Endothelial cell (in vitro differentiated cells): ENCODE results near the gene SEMA4D. TPM values are rescaled to one million over a fixed set of nuclear protein-coding genes. Genes with fewer than 3 reads are reported as not detected.

ENCODE experiments used
- DNase-seq: peaks from one replicate; pipeline ENCODE4 v3.0.0; 2021; ENCODE audit warnings: low spot score
- H3K27ac Mint-ChIP-seq: one replicate; pipeline ENCODE4 v1.8.0; 2021; ENCODE audit warnings: mixed read lengths, inconsistent platforms; ENCODE audit not compliant: unreplicated experiment
- H3K27me3 Mint-ChIP-seq: one replicate; pipeline ENCODE4 v1.8.0; 2021; ENCODE audit warnings: mild to moderate bottlenecking, moderate library complexity, mixed read lengths, inconsistent platforms; ENCODE audit not compliant: unreplicated experiment
- H3K36me3 Mint-ChIP-seq: one replicate; pipeline ENCODE4 v1.8.0; 2021; ENCODE audit warnings: mild to moderate bottlenecking, low read depth, mixed read lengths, inconsistent platforms; ENCODE audit not compliant: unreplicated experiment
- H3K4me1 Mint-ChIP-seq: one replicate; pipeline ENCODE4 v1.8.0; 2021; ENCODE audit warnings: mild to moderate bottlenecking, mixed read lengths, inconsistent platforms; ENCODE audit not compliant: unreplicated experiment
- H3K4me3 Mint-ChIP-seq: one replicate; pipeline ENCODE4 v1.8.0; 2021; ENCODE audit warnings: mild to moderate bottlenecking, mixed read lengths, inconsistent platforms; ENCODE audit not compliant: unreplicated experiment
- H3K9me3 Mint-ChIP-seq: one replicate; pipeline ENCODE4 v1.8.0; 2021; ENCODE audit warnings: mixed read lengths, inconsistent platforms; ENCODE audit not compliant: unreplicated experiment
- total RNA-seq: library from RNA; stranded (reverse); fragmentation: NEBNext Ultra II Directional; extraction: Animal tissue kit (Norgen Biotek cat#: 25700); gene quantifications from one replicate; pipeline ENCODE4 v1.2.1, GENCODE V29; 2021; ENCODE audit not compliant: unreplicated experiment
- TF ChIP-seq, protein P1 (sequence below): fragments of 200-600 bp; sonication (generic); IDR thresholded peaks from one replicate; pipeline ENCODE4 v1.5.0; 2021; ENCODE audit warnings: antibody characterized with exemption; ENCODE audit not compliant: unreplicated experiment

The SEMA4D gene
- total RNA-seq, 1 donor from 2014 or later, result 14.8 TPM

DNA sequence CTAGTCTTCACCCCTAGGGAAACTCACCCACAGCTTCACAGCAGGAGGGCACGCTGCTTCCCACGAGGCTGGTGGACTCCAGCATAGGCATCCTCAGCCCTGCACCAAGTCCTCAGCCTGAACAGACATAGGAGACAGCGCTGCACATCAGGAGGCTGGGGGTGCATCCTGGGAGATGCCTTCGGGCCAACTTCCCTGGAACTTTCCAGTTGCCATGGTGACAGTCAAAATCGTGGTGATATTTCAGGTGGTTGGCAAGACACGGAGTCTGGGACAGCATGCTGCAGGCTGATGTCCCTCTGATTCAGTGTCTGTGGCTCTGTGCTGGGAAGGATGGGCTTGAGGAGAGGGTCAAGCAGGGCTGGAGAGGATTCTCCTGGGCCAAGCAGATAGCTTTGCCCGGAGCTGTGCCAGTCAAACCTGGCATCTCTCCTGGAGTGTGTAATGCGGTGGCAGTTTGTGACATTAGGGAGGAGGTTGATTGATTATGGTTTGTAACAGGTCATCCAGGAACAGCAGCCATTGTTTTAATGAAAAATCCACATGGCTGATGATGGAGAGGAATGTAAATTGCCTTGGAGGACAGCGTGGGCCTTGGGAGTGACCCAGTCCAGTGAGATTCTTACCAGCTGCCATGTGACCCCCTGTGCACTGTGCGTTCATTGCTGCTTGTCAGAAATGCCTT, 35.6 kb upstream of the SEMA4D start:
- TF ChIP-seq, protein P1, sequence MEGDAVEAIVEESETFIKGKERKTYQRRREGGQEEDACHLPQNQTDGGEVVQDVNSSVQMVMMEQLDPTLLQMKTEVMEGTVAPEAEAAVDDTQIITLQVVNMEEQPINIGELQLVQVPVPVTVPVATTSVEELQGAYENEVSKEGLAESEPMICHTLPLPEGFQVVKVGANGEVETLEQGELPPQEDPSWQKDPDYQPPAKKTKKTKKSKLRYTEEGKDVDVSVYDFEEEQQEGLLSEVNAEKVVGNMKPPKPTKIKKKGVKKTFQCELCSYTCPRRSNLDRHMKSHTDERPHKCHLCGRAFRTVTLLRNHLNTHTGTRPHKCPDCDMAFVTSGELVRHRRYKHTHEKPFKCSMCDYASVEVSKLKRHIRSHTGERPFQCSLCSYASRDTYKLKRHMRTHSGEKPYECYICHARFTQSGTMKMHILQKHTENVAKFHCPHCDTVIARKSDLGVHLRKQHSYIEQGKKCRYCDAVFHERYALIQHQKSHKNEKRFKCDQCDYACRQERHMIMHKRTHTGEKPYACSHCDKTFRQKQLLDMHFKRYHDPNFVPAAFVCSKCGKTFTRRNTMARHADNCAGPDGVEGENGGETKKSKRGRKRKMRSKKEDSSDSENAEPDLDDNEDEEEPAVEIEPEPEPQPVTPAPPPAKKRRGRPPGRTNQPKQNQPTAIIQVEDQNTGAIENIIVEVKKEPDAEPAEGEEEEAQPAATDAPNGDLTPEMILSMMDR, result no peak
- DNase-seq, result no peak
- Mint-ChIP-seq H3K9me3 (no peaks in the 10 kb centered on the region), H3K27ac (peak overlapping the region; percentile 25), H3K4me3 (no peak overlapping the region), H3K36me3 (no peaks in the 10 kb centered on the region), H3K27me3 (peaks cover 3% of the 10 kb centered on the region), H3K4me1 (peaks cover 6% of the 10 kb centered on the region)

- H3K27me3 Mint-ChIP-seq, result peaks cover 3% of the 10 kb centered on the region
- TF ChIP-seq, protein P1, result no peak
- no peak overlapping the region for H3K27ac Mint-ChIP-seq
- peaks cover 6% of the 10 kb centered on the region for H3K4me1 Mint-ChIP-seq
- H3K36me3 Mint-ChIP-seq, result no peaks in the 10 kb centered on the region
- DNase-seq, result no peak
- no peaks in the 10 kb centered on the region for H3K9me3 Mint-ChIP-seq
- H3K4me3 Mint-ChIP-seq, result no peak overlapping the region
These were observed 35.0 kb upstream of the SEMA4D start for GRCh38 chr9:89532944-89533343.

DNA sequence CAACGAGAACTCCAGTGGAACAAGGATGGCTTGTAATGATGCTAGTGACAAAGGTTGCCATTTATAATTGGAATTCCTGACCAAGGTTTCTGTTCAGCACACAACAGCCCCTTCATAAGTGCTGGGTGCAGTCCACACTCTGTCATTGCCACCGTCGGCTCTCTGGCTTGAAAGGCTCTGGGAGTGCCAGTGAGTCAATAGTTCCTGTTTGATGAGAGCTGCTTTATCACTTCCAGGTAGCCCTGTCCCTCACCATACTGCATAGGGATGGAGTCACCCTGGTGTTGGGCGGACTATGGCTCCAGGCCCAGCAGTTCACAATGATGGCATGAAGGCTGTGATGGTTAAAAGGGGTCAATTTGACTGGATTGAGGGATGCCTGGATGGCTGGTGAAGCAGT, 34.6 kb upstream of the SEMA4D start:
- no peaks in the 10 kb centered on the region for H3K9me3 Mint-ChIP-seq
- H3K27ac Mint-ChIP-seq, result no peak overlapping the region
- H3K27me3 Mint-ChIP-seq, result peaks cover 3% of the 10 kb centered on the region
- peaks cover 6% of the 10 kb centered on the region for H3K4me1 Mint-ChIP-seq
- H3K36me3 Mint-ChIP-seq, result no peaks in the 10 kb centered on the region
- TF ChIP-seq, protein P1, result no peak
- no peak for DNase-seq
- no peak overlapping the region for H3K4me3 Mint-ChIP-seq

DNA sequence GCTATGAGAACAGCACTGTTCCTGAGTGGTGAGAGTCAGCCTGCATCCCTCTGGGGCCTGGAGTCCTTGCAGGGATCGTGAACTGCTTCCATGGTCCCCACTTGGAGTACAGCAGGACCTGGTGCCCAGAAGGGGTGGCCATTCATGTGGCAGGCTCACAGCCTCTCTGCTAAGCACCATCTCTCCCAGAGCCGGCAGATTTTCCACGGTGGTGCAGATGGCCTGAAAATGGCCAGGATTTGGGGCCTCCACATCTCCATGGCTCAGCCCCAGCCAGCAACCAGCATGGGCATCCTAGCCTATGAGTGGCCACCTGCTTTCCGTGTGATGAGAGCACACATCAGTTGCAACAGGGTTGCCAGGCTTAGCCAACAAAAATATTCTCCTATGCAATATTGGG, 33.9 kb upstream of the SEMA4D start:
- Mint-ChIP-seq H3K4me1 (peaks cover 6% of the 10 kb centered on the region), H3K9me3 (no peaks in the 10 kb centered on the region), H3K36me3 (no peaks in the 10 kb centered on the region), H3K27me3 (peaks cover 3% of the 10 kb centered on the region), H3K27ac (no peak overlapping the region), H3K4me3 (no peak overlapping the region)
- DNase-seq, result no peak
- TF ChIP-seq, protein P1, result no peak

DNA sequence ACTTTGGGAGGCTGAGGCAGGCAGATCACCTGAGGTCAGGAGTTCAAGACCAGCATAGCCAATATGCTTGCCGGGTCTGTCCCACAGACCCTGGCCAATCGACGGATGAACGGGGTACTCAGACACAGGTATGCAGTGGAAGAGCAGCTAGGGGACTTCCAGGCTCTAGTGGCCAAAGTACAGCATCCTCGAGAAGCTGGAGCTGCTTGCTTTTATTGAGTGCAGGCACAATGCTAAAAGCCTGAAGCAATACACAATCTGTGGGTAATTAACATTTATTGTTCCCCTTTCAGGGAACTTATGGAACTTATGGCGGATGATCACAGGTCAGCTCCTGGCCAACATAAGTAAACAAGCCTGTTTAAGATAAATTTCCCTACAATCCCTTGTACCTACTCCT, 32.8 kb upstream of the SEMA4D start:
- TF ChIP-seq, protein P1, result no peak
- no peak for DNase-seq
- peaks cover 2% of the 10 kb centered on the region for H3K4me1 Mint-ChIP-seq
- no peak overlapping the region for H3K27ac Mint-ChIP-seq
- H3K4me3 Mint-ChIP-seq, result no peak overlapping the region
- H3K27me3 Mint-ChIP-seq, result peaks cover 3% of the 10 kb centered on the region
- H3K36me3 Mint-ChIP-seq, result no peaks in the 10 kb centered on the region
- no peaks in the 10 kb centered on the region for H3K9me3 Mint-ChIP-seq
